SIG-M5 (cell line): ENCODE results near the gene OR9A2.

Experiments used
- DNase-seq: peaks from one replicate; lab custom pipeline; 2025; lab: John Stamatoyannopoulos, UW

Gene OR9A2

DNA sequence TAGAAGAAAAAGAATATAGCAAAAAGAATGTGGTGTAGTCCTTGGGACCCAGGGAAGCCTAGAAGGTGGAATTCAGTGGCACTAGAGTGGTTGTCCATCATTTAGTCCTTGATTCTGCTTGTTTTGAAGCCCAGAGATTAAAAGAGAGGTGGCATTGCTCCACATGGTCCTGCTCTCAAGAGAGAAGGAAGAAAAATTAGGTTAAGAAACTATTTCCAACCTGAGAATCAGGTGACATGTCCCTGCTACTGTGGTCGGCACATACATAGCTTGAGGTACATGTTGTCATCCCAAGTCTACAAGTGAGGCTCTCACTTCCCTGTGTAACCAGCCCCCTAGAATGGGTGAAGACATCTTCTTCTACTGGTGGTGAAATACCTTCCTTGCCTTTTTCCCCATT is at the start of gene OR9A2:
Gene OR9A2 (minus strand): TSS at position 101 of the 400 bp plus-strand sequence. CDS start 0 bp downstream, at position 101.
- DNase-seq = no peak

DNA sequence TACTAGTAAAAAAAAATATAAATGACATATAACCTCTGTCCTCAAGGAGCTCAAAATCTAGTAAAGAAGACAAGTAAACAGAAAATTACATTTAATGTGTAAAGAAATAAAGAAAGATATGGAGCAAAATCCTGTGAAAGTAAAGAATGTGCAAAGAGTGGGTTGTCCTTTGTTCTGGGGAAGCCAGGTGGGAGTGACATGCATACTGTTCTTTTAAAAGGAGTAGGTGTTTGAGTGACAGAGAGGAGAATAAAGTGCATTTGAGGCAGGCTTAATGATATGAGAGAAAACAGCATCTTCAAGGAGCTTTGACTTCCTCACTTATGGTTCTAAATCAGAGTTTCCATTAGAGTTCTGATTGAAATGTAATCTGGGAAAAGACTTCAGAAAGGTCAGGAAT is 47.2 kb upstream of the OR9A2 start:
- no peak for DNase-seq

GRCh38 chr7:143073556-143073955 is 46.6 kb upstream of the OR9A2 start:
- DNase-seq = no peak

- no peak for DNase-seq
These were observed 43.1 kb upstream of the OR9A2 start for GRCh38 chr7:143069912-143070500.

DNA sequence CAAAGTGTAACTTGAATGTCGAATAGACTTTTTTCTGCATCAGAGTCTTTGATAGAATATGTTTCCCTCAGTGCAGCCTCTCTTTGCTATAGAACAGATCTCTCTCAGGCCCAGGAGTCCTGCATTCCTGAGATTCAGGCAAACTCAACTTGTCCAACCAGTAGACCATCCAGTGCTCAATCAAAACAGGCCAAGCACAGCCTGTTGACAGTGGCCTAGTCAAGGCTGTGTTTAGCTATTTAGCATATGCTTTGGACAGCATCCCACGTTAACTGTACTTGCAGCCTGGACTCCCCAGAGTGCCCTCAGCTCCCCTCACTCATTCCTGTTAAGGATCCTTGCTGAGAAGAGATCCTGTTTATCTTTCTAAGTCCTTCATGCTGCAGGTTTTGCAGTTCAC is 41.5 kb upstream of the OR9A2 start:
- no peak for DNase-seq

- no peak for DNase-seq
These were observed 36.8 kb upstream of the OR9A2 start for GRCh38 chr7:143063741-143064140.

GRCh38 chr7:143055754-143056153 is 28.8 kb upstream of the OR9A2 start:
- DNase-seq = no peak

DNA sequence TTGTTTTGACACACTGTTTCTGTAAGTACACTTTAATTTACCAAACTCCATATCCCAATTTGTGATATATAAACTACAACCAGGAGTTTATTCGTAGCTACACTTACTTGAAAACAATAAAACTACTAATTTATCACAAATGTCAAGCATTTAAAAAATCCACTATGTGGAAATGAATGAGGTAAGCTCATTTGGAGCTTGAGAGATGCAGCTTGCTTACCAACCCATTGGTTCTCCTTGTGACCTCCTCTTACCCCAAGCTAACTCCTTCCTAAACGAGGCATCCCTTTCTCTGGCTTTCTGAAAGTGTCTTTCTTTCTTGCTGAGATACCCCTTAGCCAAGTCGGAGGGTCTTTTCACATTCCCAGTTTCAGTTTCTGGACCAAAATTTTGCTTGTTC is 27.7 kb upstream of the OR9A2 start:
- no peak for DNase-seq

DNA sequence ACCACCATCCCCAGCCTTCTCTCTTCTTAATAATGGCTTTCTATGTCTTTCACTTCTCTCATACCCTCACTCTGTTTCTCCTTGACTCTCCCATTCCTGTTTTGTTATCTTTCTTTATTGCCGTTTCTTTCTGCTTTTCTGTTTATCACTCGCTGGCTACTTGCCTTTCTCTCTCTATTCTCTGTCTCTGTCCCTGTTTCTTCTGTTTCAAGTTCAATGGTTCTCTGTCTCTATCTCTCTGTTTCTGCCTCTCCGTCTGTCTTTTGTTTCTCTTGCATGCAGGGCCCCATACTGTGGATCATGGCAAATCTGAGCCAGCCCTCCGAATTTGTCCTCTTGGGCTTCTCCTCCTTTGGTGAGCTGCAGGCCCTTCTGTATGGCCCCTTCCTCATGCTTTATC is 25.1 kb upstream of the OR9A2 start, which contains the start of gene OR6V1:
Gene OR6V1 (plus strand): TSS at position 301 of the 400 bp plus-strand sequence. CDS start 0 bp downstream, at position 301.
- no peak for DNase-seq

DNA sequence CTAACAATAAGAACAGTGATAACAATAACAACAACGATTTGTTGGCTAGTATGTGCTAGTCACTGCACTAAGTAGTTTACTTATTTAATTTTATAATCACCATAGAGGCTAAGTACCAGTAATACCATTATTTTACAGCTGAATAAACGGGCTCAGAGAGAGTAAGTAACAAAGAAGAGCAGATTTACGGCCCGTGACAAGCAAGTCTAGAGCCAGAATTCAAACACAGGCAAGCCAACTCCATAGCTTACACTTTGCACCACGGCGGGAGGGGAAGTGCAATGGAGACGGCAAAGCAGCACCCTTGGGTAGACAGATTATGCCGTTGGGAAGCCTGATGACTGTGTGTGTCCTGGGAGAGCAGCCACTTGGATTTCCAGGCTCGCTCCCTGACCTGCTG is 24.0 kb upstream of the OR9A2 start:
- no peak for DNase-seq

DNA sequence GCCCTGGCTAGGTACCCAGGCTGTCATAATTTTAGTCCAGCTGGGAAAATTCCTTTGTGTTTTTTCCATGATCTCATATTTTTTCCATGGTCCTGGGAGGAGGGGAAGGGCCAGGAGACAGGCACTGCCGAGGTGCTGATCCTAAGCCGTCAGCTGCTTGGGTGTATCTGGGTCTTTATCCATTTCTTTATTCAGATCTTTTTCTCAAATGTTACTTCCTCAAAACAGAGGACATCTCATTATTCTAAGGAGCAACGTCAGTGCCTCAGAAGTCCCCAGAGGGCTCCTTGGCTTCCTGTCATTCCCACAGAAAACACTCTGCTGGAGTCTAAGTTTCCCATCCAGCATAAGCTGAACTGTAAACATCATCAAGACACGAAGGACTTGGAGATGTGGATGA is 22.4 kb upstream of the OR9A2 start:
- no peak for DNase-seq

DNA sequence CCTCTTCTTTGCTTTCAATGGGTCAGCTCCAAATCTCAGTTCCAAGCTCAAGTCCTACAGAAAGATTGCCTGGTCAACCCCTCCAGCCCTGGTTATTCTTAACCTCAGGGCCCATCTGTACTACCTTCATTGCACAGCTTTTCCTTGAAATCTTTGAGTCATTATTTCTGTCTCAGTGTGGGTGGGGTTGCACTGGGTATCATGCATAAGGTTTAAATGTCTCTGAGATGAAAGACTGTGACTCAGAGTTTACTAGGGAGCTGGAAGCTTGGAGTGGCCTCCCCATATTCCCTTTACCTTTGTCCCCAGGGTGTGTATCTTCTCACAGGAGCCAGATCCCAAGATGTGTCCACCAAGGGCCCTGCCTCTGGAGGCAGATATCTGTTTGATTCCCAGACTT is 21.9 kb upstream of the OR9A2 start:
- DNase-seq = no peak

DNA sequence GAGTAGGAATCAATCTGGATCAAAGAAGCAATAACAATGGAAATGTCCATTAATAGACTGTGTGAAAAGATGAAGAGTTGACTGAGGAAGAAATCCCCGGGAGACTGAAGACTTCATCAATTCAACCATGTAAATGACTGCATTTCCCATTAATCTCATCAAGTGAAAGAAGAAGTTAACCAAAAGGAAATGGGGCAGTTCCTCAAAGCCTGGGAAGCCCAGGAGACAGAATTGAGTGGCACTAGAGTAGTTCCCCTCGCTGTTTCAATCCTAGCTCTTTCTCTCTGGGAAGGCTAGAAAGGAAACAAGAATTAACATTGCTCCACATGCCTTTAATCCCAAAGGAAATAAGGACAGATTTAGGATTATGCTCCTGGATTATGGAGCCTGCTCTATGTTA is 20.4 kb upstream of the OR9A2 start:
- no peak for DNase-seq

- no peak for DNase-seq
These were observed 19.5 kb upstream of the OR9A2 start for GRCh38 chr7:143046426-143046851.

- DNase-seq = no peak
These were observed 16.5 kb upstream of the OR9A2 start for GRCh38 chr7:143043391-143043790.

- DNase-seq = no peak
These were observed 15.9 kb upstream of the OR9A2 start for GRCh38 chr7:143042790-143043271.

DNA sequence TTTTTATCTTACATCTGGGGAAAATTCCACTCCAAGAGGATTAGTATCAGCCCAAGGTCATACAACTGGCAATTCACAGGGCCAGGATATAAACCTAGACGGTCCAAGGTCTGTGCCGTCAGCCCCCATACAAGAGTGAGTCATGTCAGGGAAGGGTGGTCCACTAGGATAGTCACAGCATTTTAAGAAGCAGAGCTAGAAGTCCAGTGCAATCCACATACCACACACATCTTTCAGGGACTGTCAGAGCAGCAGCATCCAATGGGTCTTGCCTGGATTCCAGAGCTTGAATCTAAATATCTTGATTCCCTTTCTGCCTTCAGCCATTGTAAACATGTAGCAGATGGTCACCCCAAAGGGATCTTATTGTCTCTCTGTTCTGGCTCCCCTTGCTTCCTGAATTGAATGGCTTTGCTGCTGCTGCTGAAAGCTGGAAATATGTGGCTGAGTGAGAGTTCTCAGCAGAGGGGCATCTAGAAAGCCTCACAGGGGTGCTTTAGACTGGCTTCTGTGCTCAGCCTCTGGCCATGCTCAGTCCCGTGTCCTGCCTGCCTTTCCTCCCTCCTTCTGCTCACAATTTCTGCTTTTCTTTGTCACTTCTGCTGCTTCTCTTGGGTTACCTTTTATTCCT is 15.3 kb upstream of the OR9A2 start:
- DNase-seq = no peak

DNA sequence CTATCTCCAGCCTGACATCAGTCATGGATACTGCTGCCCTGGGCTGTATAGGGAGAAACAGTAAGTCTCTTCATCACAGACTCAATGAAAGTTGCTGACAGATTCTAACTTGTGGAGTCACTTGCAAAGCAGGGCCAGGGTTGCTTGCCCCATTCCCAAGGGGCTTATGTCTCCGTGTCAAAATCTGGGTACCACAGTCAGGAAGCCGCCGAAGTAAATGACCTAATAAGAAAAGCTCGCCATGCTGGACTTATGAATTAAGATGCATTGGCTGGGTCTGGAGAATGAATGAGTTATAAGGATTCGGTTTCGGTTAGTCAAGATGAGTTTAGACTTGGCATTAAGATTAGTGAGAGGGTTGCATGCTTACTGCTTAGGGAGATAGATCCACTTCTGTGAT is 14.4 kb upstream of the OR9A2 start:
- DNase-seq = no peak

DNA sequence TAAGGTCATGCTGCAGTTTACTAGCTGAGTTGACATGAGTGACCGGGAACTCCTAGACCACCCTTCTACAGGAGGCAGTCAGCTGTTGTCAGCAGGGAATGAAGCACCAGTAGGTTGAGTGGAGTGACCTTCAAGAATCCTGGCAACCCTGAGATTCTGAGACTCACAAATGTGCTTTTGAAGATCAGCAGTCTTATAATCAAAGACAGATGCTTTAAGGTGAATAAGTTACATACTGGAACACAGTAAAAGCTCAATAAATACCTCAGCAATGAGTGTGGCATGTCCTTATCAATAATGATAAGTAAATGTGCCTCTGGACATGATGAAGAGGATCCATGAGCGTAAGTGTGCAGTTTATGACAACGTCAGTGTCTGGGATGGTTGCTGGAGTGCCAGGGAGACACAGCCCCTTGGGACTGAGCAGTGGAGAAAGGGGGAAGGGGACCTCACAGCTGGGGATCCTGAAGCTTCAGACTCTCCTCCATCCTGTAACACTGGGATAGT is 13.3 kb upstream of the OR9A2 start:
- DNase-seq = no peak

- no peak for DNase-seq
These were observed 11.7 kb upstream of the OR9A2 start for GRCh38 chr7:143038635-143039034.

DNA sequence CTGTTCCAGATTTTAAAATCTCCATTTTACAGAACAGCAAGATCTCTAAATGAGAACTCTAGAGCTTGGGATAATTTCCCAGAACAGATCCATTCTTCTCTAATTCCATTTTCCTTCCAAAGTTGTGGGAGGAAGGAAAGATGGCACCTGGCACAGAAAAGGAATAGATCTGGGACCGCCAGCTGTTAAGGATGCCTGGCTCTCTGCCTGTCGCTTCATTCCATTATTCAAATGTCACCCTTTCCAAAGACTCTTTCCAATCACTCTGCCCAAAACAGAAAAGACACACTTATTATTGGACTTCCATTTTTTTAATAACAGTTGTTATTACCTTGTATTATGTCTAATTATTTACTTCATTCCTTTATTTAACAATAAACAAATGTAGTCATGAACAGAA is 751 bp upstream of the OR9A2 start:
- DNase-seq = no peak

DNA sequence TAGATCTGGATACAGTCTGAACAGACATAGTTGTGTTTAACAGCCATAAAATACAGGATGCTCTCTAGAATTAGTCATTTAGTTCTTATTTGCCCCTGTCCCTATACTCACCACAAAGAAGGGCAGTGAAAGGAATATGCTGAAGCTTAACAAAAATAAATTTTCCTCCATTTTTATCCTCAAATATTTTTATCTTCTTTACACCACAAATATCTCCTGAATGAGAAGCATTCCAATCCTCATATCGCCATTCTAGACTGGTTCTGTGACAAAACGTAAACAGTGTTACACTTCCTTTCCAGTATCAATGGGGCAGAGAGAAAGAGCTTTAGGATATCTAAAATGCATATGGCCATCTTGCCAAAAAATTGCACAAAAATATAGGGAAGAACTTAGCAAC is 1.6 kb downstream of the OR9A2 start:
- no peak for DNase-seq

- no peak for DNase-seq
These were observed 3.9 kb downstream of the OR9A2 start for GRCh38 chr7:143023047-143023446.

DNA sequence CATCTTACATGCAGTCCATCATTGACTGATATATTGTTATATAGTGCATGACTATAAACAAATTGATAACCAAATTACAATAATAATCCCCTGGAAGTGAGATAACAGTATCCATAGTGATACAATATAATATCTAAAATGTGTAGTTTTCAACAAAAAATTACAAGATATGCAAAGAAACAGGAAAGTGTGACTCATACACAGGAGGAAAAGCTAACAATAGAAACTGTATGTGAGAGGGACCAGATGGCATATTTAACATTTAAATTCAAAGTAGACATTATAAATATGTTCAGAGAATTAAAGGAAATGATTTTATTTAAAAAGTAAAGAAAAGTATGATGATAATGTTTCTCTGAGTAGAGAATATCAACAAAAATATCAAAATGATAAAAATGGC is 8.0 kb downstream of the OR9A2 start:
- no peak for DNase-seq
